ENCODE data around the gene EEA1. TPM values are rescaled to one million over a fixed set of nuclear protein-coding genes. Genes with fewer than 3 reads are reported as not detected.

EEA1 gene
- total RNA-seq, 1 donor from 2014 or later = 8.5 TPM

GRCh38 chr12:92938638-92939037, 9.5 kb upstream of the EEA1 start:
- no peak for DNase-seq (ENCODE audit: low read depth in 2 of 2)

GRCh38 chr12:92938018-92938417, 8.9 kb upstream of the EEA1 start:
- no peak for DNase-seq (ENCODE audit: low read depth in 2 of 2)

DNA sequence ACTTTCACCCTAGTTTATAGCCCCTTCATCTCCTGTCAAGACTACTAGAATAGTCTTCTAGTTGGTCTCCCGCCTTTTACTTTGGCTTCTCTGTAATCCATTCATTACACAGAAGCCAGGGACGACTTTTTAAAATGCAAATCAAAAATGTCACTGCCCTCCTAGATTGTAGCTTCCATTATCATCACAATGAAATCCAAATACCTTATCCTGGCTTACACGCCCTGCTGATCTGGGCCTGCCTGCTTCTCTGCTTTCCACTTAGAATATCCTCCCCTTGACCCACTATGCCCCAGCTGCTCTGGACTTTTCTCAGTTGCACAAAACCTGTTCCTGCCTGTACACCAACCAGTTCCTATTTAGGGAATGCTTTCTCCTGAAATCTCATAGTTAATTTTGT, 4.5 kb upstream of the EEA1 start:
- no peak for DNase-seq (ENCODE audit: low read depth in 2 of 2)

- no peak for DNase-seq (ENCODE audit: low read depth in 2 of 2)
Measured at GRCh38 chr12:92930421-92930820, 1.3 kb upstream of the EEA1 start.

- peak in 1 of 2 donors; percentile 3 for DNase-seq (ENCODE audit: low read depth in 2 of 2)
Measured at GRCh38 chr12:92929983-92930382, 888 bp upstream of the EEA1 start.

GRCh38 chr12:92928421-92928961, 604 bp downstream of the EEA1 start:
- DNase-seq (ENCODE audit: low read depth in 2 of 2) = peak; percentile 57 to 58

DNA sequence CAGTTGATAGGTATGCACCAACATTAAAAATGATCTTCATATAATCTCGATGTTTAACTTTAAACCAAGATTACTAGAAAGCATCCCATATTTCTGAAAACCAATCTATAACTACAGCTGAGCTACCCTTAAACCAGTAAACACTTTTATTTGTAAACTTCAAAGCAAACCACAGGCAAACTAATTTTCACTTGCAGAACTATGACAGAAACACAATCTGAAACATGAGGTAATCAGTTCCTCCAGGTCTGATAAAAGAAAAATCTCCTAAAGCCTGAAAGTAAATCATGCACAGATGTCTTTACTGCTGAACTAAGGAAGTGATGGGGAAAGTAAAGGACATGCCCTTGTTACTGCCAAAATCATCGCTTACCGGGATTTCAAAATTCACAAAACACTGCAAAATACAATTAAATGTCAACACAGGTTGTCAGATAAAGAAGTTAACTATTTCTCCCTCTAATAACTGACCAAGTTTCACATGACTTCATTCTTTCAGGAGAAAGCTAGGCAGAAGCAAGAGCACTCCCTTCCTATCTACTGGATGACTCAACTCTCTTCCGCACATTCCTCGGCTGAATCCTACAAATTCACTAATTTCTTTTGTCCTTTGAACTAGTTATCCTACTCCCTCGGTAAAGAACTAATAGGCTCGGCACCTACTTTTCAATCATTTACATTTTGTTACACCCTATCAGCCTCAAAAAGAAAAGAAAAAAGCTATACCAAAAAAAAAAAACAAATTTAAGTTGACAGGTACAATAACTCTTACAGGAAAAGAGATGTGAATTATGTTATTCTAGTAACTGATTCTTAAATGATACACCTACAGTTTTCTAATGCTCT, 1.4 kb downstream of the EEA1 start:
- peak; percentile 41 to 91 for DNase-seq (ENCODE audit: low read depth in 2 of 2)

DNA sequence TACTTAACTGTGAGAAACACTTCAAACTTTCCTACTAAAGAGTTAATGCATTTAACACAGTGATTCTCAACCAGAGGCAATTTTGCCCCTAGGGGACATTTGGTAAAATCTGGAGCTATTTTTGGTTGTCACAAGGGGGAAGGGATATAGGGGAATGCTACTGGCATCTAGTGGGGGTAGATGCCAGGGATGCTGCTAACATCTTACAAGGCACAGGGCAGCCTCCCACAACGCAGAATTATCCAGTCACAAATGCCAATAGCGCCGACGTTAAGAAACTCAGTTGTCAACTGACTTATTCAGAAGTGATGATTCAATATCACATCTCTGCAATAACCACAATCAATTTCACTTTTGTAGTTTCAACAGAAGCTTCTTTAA, 2.0 kb downstream of the EEA1 start:
- peak; percentile 33 to 69 for DNase-seq (ENCODE audit: low read depth in 2 of 2)

- DNase-seq (ENCODE audit: low read depth in 2 of 2) = peak in 1 of 2 donors; percentile 22
Measured at GRCh38 chr12:92926549-92926948, 2.5 kb downstream of the EEA1 start.

GRCh38 chr12:92921877-92922276, 7.2 kb downstream of the EEA1 start:
- no peak for DNase-seq (ENCODE audit: low read depth in 2 of 2)

- no peak for DNase-seq (ENCODE audit: low read depth in 2 of 2)
Measured at GRCh38 chr12:92915365-92915764, 13.7 kb downstream of the EEA1 start.

- DNase-seq (ENCODE audit: low read depth in 2 of 2) = no peak
Measured at GRCh38 chr12:92914170-92914569, 14.9 kb downstream of the EEA1 start.

GRCh38 chr12:92912672-92913071, 16.4 kb downstream of the EEA1 start:
- no peak for DNase-seq (ENCODE audit: low read depth in 2 of 2)

DNA sequence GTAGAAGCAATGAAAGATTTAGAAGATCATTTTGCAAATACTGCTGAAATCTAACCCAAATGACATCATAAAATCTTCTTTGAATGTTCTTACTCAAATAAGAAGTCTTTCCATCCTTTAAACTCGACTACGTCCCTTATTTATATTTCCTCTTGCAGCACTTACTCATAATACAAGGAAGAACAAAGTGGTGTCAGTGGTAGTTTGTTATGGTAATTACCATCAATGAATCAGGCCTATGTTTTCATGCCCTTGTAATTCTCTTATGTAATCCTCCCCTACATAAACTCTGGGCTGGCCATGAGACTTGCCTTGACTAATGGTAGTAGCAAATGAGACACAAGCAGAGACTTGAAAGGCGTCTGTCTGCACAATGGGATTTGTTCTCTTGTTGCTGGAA, 17.0 kb downstream of the EEA1 start:
- DNase-seq (ENCODE audit: low read depth in 2 of 2) = peak in 1 of 2 donors; percentile 73

DNA sequence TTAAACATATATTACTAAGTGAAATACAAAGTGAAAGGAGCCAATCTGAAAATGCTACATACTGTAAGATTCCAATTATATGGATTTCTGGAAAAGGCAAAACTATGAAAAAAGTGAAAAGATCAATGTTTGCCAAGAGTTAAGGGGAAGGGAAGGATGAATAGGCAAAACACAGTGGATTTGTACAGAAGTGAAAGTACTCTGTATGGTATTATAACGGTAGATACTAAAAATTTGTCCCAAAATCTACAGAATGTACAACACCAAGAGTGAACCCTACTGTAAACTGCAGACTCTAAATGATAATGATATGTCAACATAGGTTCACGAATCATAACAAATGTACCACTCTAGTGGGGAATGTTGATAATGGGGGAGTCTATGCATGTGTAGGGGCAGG, 17.8 kb downstream of the EEA1 start:
- DNase-seq (ENCODE audit: low read depth in 2 of 2) = peak in 1 of 2 donors; percentile 16

DNA sequence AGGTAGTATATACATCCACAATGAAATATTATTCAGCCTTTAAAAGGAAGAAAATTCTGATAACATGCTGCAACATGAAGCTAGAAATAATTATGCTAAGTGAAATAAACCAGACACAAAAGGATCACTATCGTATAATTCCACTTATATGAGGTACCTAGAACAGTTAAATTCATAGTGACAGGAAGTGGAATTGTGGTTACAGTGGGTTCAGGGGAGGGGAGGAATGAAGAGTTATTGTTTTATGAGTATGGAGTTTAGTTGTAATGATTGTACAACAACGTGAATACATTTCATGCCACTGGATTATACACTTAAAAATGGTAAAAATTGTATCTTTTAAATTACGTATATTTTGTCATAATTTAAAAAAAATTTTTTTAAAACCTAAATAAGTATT, 21.0 kb downstream of the EEA1 start:
- DNase-seq (ENCODE audit: low read depth in 2 of 2) = no peak

- no peak for DNase-seq (ENCODE audit: low read depth in 2 of 2)
Measured at GRCh38 chr12:92905811-92906554, 23.1 kb downstream of the EEA1 start.

DNA sequence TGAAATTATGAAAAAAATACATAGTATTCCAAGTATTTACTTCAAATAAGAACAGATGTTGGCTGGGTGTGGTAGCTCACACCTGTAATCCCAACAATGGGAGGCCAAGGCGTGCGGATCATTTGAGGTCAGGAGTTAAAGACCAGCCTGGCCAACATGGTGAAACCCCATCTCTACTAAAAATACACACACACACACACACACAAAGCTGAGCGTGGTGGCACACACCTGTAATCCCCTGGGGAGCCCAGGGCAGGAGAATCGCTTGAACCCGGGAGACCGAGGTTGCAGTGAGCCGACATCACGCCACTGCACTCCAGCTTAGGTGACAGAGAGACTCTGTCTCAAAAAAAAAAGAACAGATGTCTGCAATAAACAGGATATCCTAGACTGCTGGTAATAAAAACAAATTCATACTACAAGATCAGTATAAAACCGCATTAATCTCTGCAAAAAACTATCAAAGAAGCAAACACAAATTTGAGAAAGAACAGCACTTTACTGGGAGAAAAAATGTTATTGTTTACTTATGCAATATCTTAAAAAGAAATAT, 23.8 kb downstream of the EEA1 start:
- DNase-seq (ENCODE audit: low read depth in 2 of 2) = peak in 1 of 2 donors; percentile 19

DNA sequence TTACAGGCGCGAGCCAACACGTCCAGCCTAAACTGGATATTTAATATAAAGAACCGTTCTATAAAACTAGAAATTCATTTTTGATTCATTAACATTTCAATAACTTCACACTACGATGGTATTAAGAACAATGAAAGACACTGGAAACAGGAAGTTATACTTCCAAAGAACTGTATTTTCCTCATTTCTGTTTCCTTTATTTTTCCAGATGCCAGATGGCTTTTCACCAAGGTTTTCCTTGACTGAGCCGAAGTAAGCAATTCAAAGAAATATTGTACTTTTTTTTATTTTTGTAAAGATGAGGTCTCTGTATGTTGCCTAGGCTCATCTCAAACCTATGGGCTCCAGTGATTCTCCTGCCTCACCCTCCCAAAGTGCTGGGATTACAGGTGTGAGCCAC, 28.2 kb downstream of the EEA1 start:
- DNase-seq (ENCODE audit: low read depth in 2 of 2) = peak; percentile 5 to 31

DNA sequence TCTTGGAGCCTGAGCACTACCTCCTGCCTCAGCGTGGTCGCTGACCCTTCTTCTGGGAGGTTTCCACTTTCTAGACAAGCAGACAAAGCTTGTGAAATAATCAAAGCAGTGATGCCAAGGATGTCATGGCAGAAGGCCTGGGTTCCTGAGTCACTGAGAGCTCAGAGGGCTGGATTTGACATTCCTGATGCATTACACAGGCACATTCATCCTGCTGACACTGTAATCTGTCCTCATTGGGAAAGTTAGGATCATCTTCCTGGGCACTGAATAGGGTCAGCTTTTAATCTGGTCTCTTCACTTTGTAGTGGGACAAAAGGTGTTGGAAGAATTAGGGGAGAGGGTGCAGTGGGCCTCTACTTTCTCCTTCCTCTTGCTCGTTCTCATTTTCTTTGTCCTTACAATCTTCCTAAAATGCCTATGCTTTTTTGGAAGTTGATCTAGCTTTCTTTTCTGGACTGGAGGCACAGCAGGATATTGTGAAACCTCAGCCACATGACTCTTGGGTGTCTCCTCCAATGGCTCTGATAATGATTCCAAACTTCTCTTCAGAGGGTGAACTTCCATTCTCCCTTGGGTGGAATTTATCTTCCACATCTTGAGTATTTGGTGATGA, 29.6 kb downstream of the EEA1 start:
- peak; percentile 94 to 97 for DNase-seq (ENCODE audit: low read depth in 2 of 2)

- DNase-seq (ENCODE audit: low read depth in 2 of 2) = peak; percentile 5 to 16
Measured at GRCh38 chr12:92898755-92899154, 30.3 kb downstream of the EEA1 start.

- DNase-seq (ENCODE audit: low read depth in 2 of 2) = no peak
Measured at GRCh38 chr12:92897844-92898243, 31.3 kb downstream of the EEA1 start.
